Measurements from ENCODE around the gene SMYD1.

SMYD1 gene

GRCh38 chr2:88129313-88129959 lies 61.8 kb downstream of the SMYD1 start:
- H3K9me3 Mint-ChIP-seq: no peaks in the 10 kb centered on the region
- H3K27me3 Mint-ChIP-seq: peaks cover 41% of the 10 kb centered on the region
- ATAC-seq: no peak
- H3K27ac Mint-ChIP-seq: no peak overlapping the region
- H3K4me1 Mint-ChIP-seq: no peaks in the 10 kb centered on the region
- H3K4me3 Mint-ChIP-seq: no peak overlapping the region
- H3K36me3 Mint-ChIP-seq: no peaks in the 10 kb centered on the region

- Mint-ChIP-seq H3K4me1 (no peaks in the 10 kb centered on the region), H3K36me3 (no peaks in the 10 kb centered on the region), H3K9me3 (no peaks in the 10 kb centered on the region), H3K4me3 (no peak overlapping the region), H3K27me3 (peaks cover 34% of the 10 kb centered on the region), H3K27ac (no peak overlapping the region)
- ATAC-seq: no peak
These were observed 63.8 kb downstream of the SMYD1 start for GRCh38 chr2:88131201-88131998.

GRCh38 chr2:88131999-88132368 lies 64.4 kb downstream of the SMYD1 start:
- H3K4me1 Mint-ChIP-seq: no peaks in the 10 kb centered on the region
- no peak for ATAC-seq
- H3K9me3 Mint-ChIP-seq: no peaks in the 10 kb centered on the region
- H3K27me3 Mint-ChIP-seq: peaks cover 30% of the 10 kb centered on the region
- H3K36me3 Mint-ChIP-seq: no peaks in the 10 kb centered on the region
- H3K27ac Mint-ChIP-seq: no peak overlapping the region
- H3K4me3 Mint-ChIP-seq: no peak overlapping the region

- Mint-ChIP-seq H3K4me3 (no peak overlapping the region), H3K27ac (no peak overlapping the region), H3K27me3 (peaks cover 21% of the 10 kb centered on the region), H3K9me3 (no peaks in the 10 kb centered on the region), H3K4me1 (no peaks in the 10 kb centered on the region), H3K36me3 (no peaks in the 10 kb centered on the region)
- no peak for ATAC-seq
These were observed 66.2 kb downstream of the SMYD1 start for GRCh38 chr2:88133875-88134274.

- ATAC-seq: no peak
- peaks cover 16% of the 10 kb centered on the region for H3K27me3 Mint-ChIP-seq
- H3K4me3 Mint-ChIP-seq: no peak overlapping the region
- no peaks in the 10 kb centered on the region for H3K4me1 Mint-ChIP-seq
- no peaks in the 10 kb centered on the region for H3K36me3 Mint-ChIP-seq
- H3K9me3 Mint-ChIP-seq: peaks cover 2% of the 10 kb centered on the region
- no peak overlapping the region for H3K27ac Mint-ChIP-seq
These were observed 69.2 kb downstream of the SMYD1 start for GRCh38 chr2:88136817-88137216.

GRCh38 chr2:88137833-88138232 lies 70.2 kb downstream of the SMYD1 start:
- no peak overlapping the region for H3K4me3 Mint-ChIP-seq
- no peaks in the 10 kb centered on the region for H3K4me1 Mint-ChIP-seq
- ATAC-seq: peak; percentile 31

GRCh38 chr2:88139203-88139702 lies 71.6 kb downstream of the SMYD1 start:
- Mint-ChIP-seq H3K27ac (no peak overlapping the region), H3K36me3 (no peaks in the 10 kb centered on the region), H3K4me1 (no peaks in the 10 kb centered on the region), H3K9me3 (peaks cover 9% of the 10 kb centered on the region), H3K27me3 (peaks cover 36% of the 10 kb centered on the region), H3K4me3 (no peak overlapping the region)
- no peak for ATAC-seq

More at GRCh38 chr2:88137833-88138232, 70.2 kb downstream of the SMYD1 start:
- Mint-ChIP-seq H3K36me3 (no peaks in the 10 kb centered on the region), H3K27me3 (peaks cover 22% of the 10 kb centered on the region), H3K27ac (no peak overlapping the region), H3K9me3 (peaks cover 5% of the 10 kb centered on the region)

- H3K27me3 Mint-ChIP-seq: peaks cover 42% of the 10 kb centered on the region
- peaks cover 9% of the 10 kb centered on the region for H3K9me3 Mint-ChIP-seq
- no peaks in the 10 kb centered on the region for H3K4me1 Mint-ChIP-seq
- ATAC-seq: no peak
- H3K36me3 Mint-ChIP-seq: no peaks in the 10 kb centered on the region
- H3K4me3 Mint-ChIP-seq: no peak overlapping the region
- H3K27ac Mint-ChIP-seq: no peak overlapping the region
These were observed 72.2 kb downstream of the SMYD1 start for GRCh38 chr2:88139804-88140203.

- Mint-ChIP-seq H3K36me3 (no peaks in the 10 kb centered on the region), H3K27ac (no peak overlapping the region), H3K27me3 (peaks cover 50% of the 10 kb centered on the region), H3K4me1 (no peaks in the 10 kb centered on the region), H3K4me3 (no peak overlapping the region), H3K9me3 (peaks cover 9% of the 10 kb centered on the region)
- ATAC-seq: no peak
These were observed 74.3 kb downstream of the SMYD1 start for GRCh38 chr2:88141952-88142351.

GRCh38 chr2:88144271-88144670 lies 76.6 kb downstream of the SMYD1 start:
- H3K4me1 Mint-ChIP-seq: no peaks in the 10 kb centered on the region
- no peak overlapping the region for H3K27ac Mint-ChIP-seq
- ATAC-seq: no peak
- H3K9me3 Mint-ChIP-seq: peaks cover 21% of the 10 kb centered on the region
- H3K27me3 Mint-ChIP-seq: peaks cover 59% of the 10 kb centered on the region
- no peak overlapping the region for H3K4me3 Mint-ChIP-seq
- peaks cover 5% of the 10 kb centered on the region for H3K36me3 Mint-ChIP-seq

GRCh38 chr2:88144914-88145497 lies 77.4 kb downstream of the SMYD1 start:
- Mint-ChIP-seq H3K27me3 (peaks cover 59% of the 10 kb centered on the region), H3K9me3 (peaks cover 22% of the 10 kb centered on the region), H3K27ac (no peak overlapping the region), H3K36me3 (peaks cover 7% of the 10 kb centered on the region), H3K4me1 (no peaks in the 10 kb centered on the region), H3K4me3 (no peak overlapping the region)
- no peak for ATAC-seq

- Mint-ChIP-seq H3K27ac (no peak overlapping the region), H3K36me3 (peaks cover 7% of the 10 kb centered on the region), H3K4me1 (no peaks in the 10 kb centered on the region), H3K4me3 (no peak overlapping the region), H3K9me3 (peaks cover 22% of the 10 kb centered on the region), H3K27me3 (peaks cover 54% of the 10 kb centered on the region)
- no peak for ATAC-seq
These were observed 79.0 kb downstream of the SMYD1 start for GRCh38 chr2:88146590-88146989.

- Mint-ChIP-seq H3K9me3 (peaks cover 19% of the 10 kb centered on the region), H3K27ac (no peak overlapping the region), H3K4me1 (no peaks in the 10 kb centered on the region), H3K36me3 (peaks cover 9% of the 10 kb centered on the region), H3K27me3 (peaks cover 48% of the 10 kb centered on the region), H3K4me3 (no peak overlapping the region)
- ATAC-seq: no peak
These were observed 79.5 kb downstream of the SMYD1 start for GRCh38 chr2:88147145-88147544.

- Mint-ChIP-seq H3K36me3 (peaks cover 18% of the 10 kb centered on the region), H3K27ac (no peak overlapping the region), H3K9me3 (peaks cover 22% of the 10 kb centered on the region), H3K4me3 (no peak overlapping the region), H3K4me1 (no peaks in the 10 kb centered on the region), H3K27me3 (peaks cover 34% of the 10 kb centered on the region)
- ATAC-seq: no peak
These were observed 81.4 kb downstream of the SMYD1 start for GRCh38 chr2:88148929-88149438.

GRCh38 chr2:88159481-88159880 lies 91.9 kb downstream of the SMYD1 start:
- no peaks in the 10 kb centered on the region for H3K9me3 Mint-ChIP-seq
- no peaks in the 10 kb centered on the region for H3K36me3 Mint-ChIP-seq
- ATAC-seq: no peak
- H3K4me1 Mint-ChIP-seq: no peaks in the 10 kb centered on the region
- H3K4me3 Mint-ChIP-seq: no peak overlapping the region
- no peaks in the 10 kb centered on the region for H3K27me3 Mint-ChIP-seq
- H3K27ac Mint-ChIP-seq: no peak overlapping the region
